Activated T-cell treated with anti-CD3 and anti-CD28 coated beads, Interleukin-2, amount 50 U/mL, for 72 hours (primary cell): ENCODE data around the gene FLT1. TPM values are rescaled to one million over a fixed set of nuclear protein-coding genes. Genes with fewer than 3 reads are reported as not detected.

Source experiments
- ATAC-seq, 2 donors: fragments of 150-1000 bp; cut with Tn5 transposase; replicated peaks in 1 of 2; 2 replicates each; pipeline ENCODE4 v1.10.0; 2021; ENCODE audit warnings: moderate library complexity in 2 of 2, mild to moderate bottlenecking in 1 of 2
- DNase-seq, 2 donors: peaks; one replicate each; pipeline ENCODE4 v3.0.0; 2021 to 2022; ENCODE audit warnings: mixed read lengths in 1 of 2
- H3K27ac Mint-ChIP-seq: one replicate; pipeline ENCODE4 v1.8.0; 2022; ENCODE audit warnings: mild to moderate bottlenecking, moderate library complexity, mixed read lengths
- H3K27me3 Mint-ChIP-seq: one replicate; pipeline ENCODE4 v1.8.0; 2022; ENCODE audit warnings: low read depth, mixed read lengths
- H3K36me3 Mint-ChIP-seq, 2 donors: one replicate each; pipeline ENCODE4 v1.8.0; 2022; ENCODE audit warnings: mixed read lengths in 2 of 2, mild to moderate bottlenecking in 1 of 2; ENCODE audit not compliant: insufficient read depth in 2 of 2
- H3K4me1 Mint-ChIP-seq: one replicate; pipeline ENCODE4 v1.8.0; 2022; ENCODE audit warnings: low read depth, mixed read lengths
- H3K4me3 Mint-ChIP-seq, 2 donors: one replicate each; pipeline ENCODE4 v1.8.0; 2022; ENCODE audit warnings: mild to moderate bottlenecking in 2 of 2, mixed read lengths in 2 of 2, moderate library complexity in 2 of 2
- H3K9me3 Mint-ChIP-seq, 2 donors: one replicate each; pipeline ENCODE4 v1.8.0; 2022; ENCODE audit warnings: mixed read lengths in 2 of 2
- total RNA-seq, 2 donors: library from RNA; stranded (reverse); gene quantifications; one replicate each; pipeline ENCODE4 v1.2.3, GENCODE V29; 2022

FLT1 gene
- total RNA-seq, 2 donors from 2014 or later = 35.8 to 43.8 TPM

DNA sequence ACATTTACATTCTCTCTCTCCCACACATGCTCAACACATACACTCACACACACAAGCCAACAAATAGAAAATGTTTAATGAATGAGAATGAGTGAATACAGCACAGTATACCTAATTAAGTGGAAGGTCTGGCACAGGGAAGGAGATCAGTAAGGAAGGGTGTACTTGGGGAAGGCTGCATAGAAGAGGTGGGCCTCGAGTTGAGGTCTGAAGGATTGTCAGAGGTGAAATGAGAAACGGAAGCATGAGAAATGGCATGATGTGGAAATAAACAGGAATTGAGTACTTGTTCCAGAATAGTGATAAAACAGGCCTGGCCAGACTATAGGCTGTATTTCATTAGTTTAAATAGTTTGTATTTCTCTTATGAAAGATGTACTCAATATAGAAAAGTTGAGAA, 136.2 kb downstream of the FLT1 start:
- Mint-ChIP-seq H3K27ac (no peak overlapping the region), H3K36me3 (peaks cover 2 to 5% of the 10 kb centered on the region in 2 donors), H3K4me1 (peaks cover 30% of the 10 kb centered on the region), H3K9me3 (peaks cover 0 to 2% of the 10 kb centered on the region in 2 donors), H3K4me3 (no peak overlapping the region), H3K27me3 (no peaks in the 10 kb centered on the region)
- no peak for DNase-seq
- no peak for ATAC-seq

- Mint-ChIP-seq H3K27ac (no peak overlapping the region), H3K4me1 (peaks cover 30% of the 10 kb centered on the region), H3K4me3 (peak overlapping the region in 1 of 2 donors; percentile 25), H3K9me3 (peaks cover 0 to 2% of the 10 kb centered on the region in 2 donors), H3K36me3 (peaks cover 2 to 5% of the 10 kb centered on the region in 2 donors), H3K27me3 (no peaks in the 10 kb centered on the region)
- peak; percentile 57 to 66 for ATAC-seq
- no peak for DNase-seq
Observed at GRCh38 chr13:28357911-28358433, 137.0 kb downstream of the FLT1 start.

DNA sequence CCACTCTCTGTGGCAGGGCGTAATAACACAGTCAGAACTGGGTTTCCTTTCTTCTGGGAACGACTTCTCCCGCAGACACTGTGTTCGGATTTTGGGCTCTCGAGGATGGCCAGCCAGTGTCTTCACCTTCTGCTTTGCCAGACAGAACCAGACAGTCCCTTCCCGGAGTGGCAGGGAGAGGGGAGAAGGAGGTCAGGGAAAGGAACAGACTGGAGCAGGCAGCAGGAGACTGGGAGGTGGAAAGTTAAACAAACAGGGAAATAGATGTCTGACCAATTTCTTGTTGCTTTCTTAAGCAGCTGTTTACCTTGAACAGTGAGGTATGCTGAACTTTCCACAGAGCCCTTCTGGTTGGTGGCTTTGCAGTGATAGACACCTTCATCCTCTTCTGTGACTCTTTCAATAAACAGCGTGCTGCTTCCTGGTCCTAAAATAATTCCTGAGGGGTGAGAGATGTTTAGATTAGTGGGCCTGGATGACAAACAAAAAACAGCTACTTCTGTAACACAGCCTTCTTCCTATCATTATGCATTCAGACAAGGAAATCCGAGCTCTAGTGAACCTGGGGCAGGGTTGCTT, 137.6 kb downstream of the FLT1 start:
- no peak overlapping the region for H3K27ac Mint-ChIP-seq
- ATAC-seq = no peak
- H3K36me3 Mint-ChIP-seq = peaks cover 2 to 5% of the 10 kb centered on the region in 2 donors
- peaks cover 30% of the 10 kb centered on the region for H3K4me1 Mint-ChIP-seq
- H3K4me3 Mint-ChIP-seq = no peak overlapping the region
- no peak for DNase-seq
- no peaks in the 10 kb centered on the region for H3K27me3 Mint-ChIP-seq
- H3K9me3 Mint-ChIP-seq = peaks cover 0 to 2% of the 10 kb centered on the region in 2 donors

DNA sequence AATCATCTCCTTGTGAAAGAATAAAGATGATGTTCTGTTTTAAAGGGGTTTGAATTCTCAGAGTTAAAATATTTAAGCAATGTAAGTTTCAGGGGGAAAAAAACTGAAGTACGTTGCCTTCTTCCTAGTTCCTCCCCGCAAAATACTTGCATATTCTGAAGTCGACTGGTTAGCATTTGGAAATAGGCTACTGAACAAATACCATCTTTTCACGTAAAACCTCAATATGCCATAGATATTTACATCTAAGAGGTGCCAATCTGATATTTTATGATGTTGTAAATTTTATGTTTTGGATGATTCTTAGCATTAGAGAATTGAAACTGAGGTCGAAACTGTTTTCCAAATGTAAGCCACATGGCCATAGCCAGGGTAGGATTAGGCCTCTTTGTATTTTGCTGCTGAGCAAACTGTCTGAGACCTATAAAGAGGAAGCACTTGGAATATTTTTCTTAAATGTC, 138.3 kb downstream of the FLT1 start:
- Mint-ChIP-seq H3K36me3 (peaks cover 2 to 5% of the 10 kb centered on the region in 2 donors), H3K4me3 (no peak overlapping the region), H3K27ac (no peak overlapping the region), H3K4me1 (peaks cover 30% of the 10 kb centered on the region), H3K27me3 (no peaks in the 10 kb centered on the region), H3K9me3 (peaks cover 0 to 2% of the 10 kb centered on the region in 2 donors)
- no peak for DNase-seq
- ATAC-seq = no peak

DNA sequence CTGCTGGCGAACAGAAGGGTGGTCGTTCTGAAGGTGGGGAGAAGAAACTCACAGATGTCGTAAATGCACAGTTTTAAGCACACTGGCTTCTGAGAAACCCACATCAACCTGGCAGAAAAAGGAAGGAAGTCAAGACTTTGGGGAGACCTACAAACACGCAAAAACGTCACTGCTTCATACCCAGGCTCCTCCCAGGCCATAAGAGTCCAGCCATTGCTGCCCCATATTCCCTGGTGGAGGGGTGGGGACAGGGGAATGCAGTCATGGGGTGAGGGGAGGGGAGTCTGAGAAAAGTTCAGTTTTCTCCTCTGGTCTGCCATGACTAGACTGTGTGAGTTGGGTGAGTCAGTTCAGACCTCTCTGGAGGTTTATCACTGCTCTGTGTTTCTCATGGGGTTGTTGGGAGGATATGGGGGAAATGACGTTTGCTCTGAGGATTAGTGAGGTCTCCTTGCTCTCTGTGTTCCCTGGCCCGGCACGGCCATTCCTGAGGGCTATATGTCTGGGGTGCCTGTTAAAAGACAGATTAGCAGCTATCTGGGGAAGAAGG, 139.0 kb downstream of the FLT1 start:
- Mint-ChIP-seq H3K9me3 (peaks cover 0 to 2% of the 10 kb centered on the region in 2 donors), H3K27me3 (no peaks in the 10 kb centered on the region), H3K4me3 (peak overlapping the region; percentile 43 to 66), H3K36me3 (peaks cover 2 to 5% of the 10 kb centered on the region in 2 donors), H3K4me1 (peaks cover 30% of the 10 kb centered on the region), H3K27ac (peak overlapping the region; percentile 79)
- peak; percentile 16 to 29 for DNase-seq
- ATAC-seq = peak; percentile 93 to 94

DNA sequence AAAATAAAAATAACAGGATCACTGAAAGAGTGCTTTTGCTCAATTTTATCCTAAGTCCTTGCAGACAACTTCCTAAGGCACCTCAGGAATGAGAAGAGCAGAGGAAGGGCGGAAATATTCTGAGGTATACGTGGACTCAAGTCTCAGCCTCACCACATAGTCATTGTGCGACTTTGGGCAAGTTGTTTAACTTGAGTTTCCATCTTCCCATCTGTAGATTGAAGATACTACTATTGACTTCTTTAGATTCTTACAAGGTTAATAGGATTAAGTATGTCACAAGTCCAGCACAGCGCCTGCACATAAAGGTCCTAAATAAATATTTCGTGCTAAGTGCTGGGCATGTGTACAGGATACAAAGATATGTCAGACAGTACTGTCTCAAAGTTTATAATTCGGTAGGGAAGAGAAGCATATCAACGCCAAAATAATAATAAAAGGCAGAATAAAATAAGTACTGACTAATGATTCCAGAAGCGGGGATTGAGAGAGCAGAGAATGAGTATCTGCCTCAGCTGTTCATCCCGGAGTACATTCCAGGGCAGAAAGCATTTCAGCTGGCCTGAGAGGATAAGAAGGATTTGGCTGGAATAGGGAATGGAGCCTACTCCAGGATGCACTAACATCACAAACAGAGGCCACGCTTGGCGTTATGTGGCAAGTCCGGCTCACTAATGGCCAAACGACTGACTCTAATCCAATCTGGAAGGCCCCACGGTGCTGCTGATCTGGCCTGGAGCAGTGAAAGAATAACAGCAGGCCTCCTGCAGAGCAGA, 139.7 kb downstream of the FLT1 start:
- H3K27me3 Mint-ChIP-seq = no peaks in the 10 kb centered on the region
- ATAC-seq (no peak), DNase-seq (no peak)
- peaks cover 30% of the 10 kb centered on the region for H3K4me1 Mint-ChIP-seq
- H3K9me3 Mint-ChIP-seq = peaks cover 0 to 2% of the 10 kb centered on the region in 2 donors
- H3K36me3 Mint-ChIP-seq = peaks cover 2 to 5% of the 10 kb centered on the region in 2 donors
- H3K4me3 Mint-ChIP-seq = peak overlapping the region; percentile 43 to 66
- no peak overlapping the region for H3K27ac Mint-ChIP-seq

- DNase-seq = no peak
- no peaks in the 10 kb centered on the region for H3K27me3 Mint-ChIP-seq
- no peak for ATAC-seq
- peaks cover 0 to 2% of the 10 kb centered on the region in 2 donors for H3K9me3 Mint-ChIP-seq
- peaks cover 1 to 3% of the 10 kb centered on the region in 2 donors for H3K36me3 Mint-ChIP-seq
- peaks cover 30% of the 10 kb centered on the region for H3K4me1 Mint-ChIP-seq
- no peak overlapping the region for H3K27ac Mint-ChIP-seq
- H3K4me3 Mint-ChIP-seq = no peak overlapping the region
Observed at GRCh38 chr13:28353679-28354078, 141.2 kb downstream of the FLT1 start.

GRCh38 chr13:28349907-28350654, 144.8 kb downstream of the FLT1 start:
- peaks cover 25% of the 10 kb centered on the region for H3K4me1 Mint-ChIP-seq
- H3K4me3 Mint-ChIP-seq = no peak overlapping the region
- no peaks in the 10 kb centered on the region for H3K9me3 Mint-ChIP-seq
- ATAC-seq = no peak
- H3K27me3 Mint-ChIP-seq = no peaks in the 10 kb centered on the region
- H3K36me3 Mint-ChIP-seq = no peaks in the 10 kb centered on the region
- no peak overlapping the region for H3K27ac Mint-ChIP-seq
- no peak for DNase-seq

GRCh38 chr13:28349371-28349770, 145.6 kb downstream of the FLT1 start:
- no peak overlapping the region for H3K27ac Mint-ChIP-seq
- peaks cover 2% of the 10 kb centered on the region for H3K27me3 Mint-ChIP-seq
- peaks cover 22% of the 10 kb centered on the region for H3K4me1 Mint-ChIP-seq
- no peak for ATAC-seq
- no peaks in the 10 kb centered on the region for H3K9me3 Mint-ChIP-seq
- no peak overlapping the region for H3K4me3 Mint-ChIP-seq
- DNase-seq = no peak
- H3K36me3 Mint-ChIP-seq = no peaks in the 10 kb centered on the region

DNA sequence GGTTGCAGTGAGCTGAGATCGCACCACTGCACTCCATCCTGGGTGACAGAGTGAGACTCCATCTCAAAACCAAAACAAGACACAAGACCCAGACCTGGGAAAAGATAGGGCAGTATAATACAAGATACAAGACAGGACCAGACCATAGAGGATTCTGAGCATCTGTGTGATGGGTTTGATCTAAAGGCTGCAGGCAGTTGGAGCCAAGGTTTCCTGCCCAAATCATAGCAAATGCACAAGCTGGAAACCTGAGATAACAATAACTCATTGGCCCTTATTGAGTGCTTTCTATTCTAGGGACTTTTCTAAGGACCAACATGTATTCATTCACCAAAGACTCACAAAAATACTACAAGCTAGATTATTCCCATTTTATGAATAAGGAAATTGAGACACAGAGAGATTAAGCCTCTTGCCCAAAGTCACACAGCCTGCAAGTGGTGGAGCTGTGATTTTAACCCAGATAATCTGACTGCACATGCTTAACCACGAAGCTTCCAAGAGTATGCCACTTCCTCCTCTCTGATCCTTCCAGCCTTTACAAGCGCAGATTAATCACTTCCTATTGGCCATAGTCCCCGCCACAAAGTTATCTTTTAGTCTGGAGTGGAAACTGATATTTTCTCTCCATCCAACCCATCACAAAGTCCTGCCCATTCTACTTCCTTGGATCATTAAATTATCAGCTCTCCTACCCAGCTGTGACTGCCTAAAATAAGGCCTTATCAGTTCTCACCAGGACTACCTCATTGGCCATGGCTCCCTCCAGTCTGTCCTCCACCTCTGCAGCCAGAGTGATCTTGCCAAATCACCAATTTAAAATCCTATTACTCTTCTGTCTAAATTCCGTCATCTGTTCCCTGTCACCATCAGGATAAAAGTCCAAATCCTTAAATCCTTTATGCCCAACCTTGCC, 147.2 kb downstream of the FLT1 start:
- H3K9me3 Mint-ChIP-seq = no peaks in the 10 kb centered on the region
- H3K36me3 Mint-ChIP-seq = no peaks in the 10 kb centered on the region
- H3K4me3 Mint-ChIP-seq = no peak overlapping the region
- no peak overlapping the region for H3K27ac Mint-ChIP-seq
- DNase-seq = no peak
- ATAC-seq = no peak
- H3K27me3 Mint-ChIP-seq = peaks cover 5% of the 10 kb centered on the region
- H3K4me1 Mint-ChIP-seq = peaks cover 28% of the 10 kb centered on the region

DNA sequence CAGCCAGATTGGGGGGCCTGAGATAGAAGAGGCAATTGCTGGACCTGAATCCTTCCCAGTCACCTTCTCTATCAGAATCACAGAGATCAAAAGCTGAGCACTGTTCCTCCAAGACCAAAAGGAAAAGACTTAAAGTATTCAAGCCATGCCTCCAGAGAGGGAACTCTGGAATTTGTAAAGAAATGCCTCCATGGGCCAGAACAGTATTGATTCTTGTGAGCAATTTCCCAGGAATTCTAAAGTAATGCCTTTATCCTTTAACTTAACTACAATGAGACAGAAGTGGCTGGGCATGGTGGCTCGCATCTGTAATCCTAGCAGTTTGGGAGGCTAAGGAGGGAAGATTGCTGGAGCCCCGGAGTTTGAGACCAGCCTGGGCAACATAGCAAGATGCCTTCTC, 148.8 kb downstream of the FLT1 start:
- no peaks in the 10 kb centered on the region for H3K36me3 Mint-ChIP-seq
- H3K4me1 Mint-ChIP-seq = peaks cover 34% of the 10 kb centered on the region
- H3K9me3 Mint-ChIP-seq = no peaks in the 10 kb centered on the region
- no peak overlapping the region for H3K4me3 Mint-ChIP-seq
- no peak overlapping the region for H3K27ac Mint-ChIP-seq
- no peak for DNase-seq
- peaks cover 5% of the 10 kb centered on the region for H3K27me3 Mint-ChIP-seq
- no peak for ATAC-seq

- Mint-ChIP-seq H3K36me3 (no peaks in the 10 kb centered on the region), H3K9me3 (no peaks in the 10 kb centered on the region), H3K4me1 (peaks cover 42% of the 10 kb centered on the region), H3K27ac (no peak overlapping the region), H3K4me3 (no peak overlapping the region), H3K27me3 (peaks cover 5% of the 10 kb centered on the region)
- ATAC-seq = no peak
- no peak for DNase-seq
Observed at GRCh38 chr13:28344163-28344562, 150.8 kb downstream of the FLT1 start.
